ENCODE measurements around the gene PAWR. TPM values are rescaled to one million over a fixed set of nuclear protein-coding genes. Genes with fewer than 3 reads are reported as not detected.

The PAWR gene
- total RNA-seq, 4 donors from 2014 or later: 86.7 to 174 (median 95.8) TPM

DNA sequence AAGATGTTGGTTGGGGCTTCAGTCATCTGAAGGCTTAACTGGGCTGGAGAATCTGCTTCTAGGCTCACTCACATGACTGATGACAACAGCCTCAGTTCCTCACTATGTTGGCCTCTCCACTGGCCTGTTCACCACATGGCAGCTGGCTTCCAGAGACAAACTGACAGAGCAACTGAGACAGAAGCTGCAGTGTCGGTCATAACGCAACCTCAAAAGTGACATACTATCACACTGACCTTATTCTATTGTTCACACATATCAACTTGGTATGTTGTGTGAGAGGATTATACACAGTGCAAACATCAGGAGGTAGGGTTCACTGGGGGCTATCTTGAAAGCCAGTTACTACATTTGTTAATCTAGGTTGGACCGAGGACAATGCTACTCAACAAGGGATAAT, 92.9 kb downstream of the PAWR start:
- H3K4me1 ChIP-seq: no peaks in the 10 kb centered on the region
- no peak overlapping the region for H3K4me3 ChIP-seq
- H3K27ac ChIP-seq: no peak overlapping the region
- no peaks in the 10 kb centered on the region for H3K27me3 ChIP-seq
- DNase-seq: no peak
- no peak for TF ChIP-seq POLR2A (IDR thresholded peaks at IDR 0.05)
- TF ChIP-seq, protein P1, sequence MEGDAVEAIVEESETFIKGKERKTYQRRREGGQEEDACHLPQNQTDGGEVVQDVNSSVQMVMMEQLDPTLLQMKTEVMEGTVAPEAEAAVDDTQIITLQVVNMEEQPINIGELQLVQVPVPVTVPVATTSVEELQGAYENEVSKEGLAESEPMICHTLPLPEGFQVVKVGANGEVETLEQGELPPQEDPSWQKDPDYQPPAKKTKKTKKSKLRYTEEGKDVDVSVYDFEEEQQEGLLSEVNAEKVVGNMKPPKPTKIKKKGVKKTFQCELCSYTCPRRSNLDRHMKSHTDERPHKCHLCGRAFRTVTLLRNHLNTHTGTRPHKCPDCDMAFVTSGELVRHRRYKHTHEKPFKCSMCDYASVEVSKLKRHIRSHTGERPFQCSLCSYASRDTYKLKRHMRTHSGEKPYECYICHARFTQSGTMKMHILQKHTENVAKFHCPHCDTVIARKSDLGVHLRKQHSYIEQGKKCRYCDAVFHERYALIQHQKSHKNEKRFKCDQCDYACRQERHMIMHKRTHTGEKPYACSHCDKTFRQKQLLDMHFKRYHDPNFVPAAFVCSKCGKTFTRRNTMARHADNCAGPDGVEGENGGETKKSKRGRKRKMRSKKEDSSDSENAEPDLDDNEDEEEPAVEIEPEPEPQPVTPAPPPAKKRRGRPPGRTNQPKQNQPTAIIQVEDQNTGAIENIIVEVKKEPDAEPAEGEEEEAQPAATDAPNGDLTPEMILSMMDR (IDR thresholded peaks at IDR 0.05): no peak
- H3K9me3 ChIP-seq: no peaks in the 10 kb centered on the region
- no peaks in the 10 kb centered on the region for H3K36me3 ChIP-seq

DNA sequence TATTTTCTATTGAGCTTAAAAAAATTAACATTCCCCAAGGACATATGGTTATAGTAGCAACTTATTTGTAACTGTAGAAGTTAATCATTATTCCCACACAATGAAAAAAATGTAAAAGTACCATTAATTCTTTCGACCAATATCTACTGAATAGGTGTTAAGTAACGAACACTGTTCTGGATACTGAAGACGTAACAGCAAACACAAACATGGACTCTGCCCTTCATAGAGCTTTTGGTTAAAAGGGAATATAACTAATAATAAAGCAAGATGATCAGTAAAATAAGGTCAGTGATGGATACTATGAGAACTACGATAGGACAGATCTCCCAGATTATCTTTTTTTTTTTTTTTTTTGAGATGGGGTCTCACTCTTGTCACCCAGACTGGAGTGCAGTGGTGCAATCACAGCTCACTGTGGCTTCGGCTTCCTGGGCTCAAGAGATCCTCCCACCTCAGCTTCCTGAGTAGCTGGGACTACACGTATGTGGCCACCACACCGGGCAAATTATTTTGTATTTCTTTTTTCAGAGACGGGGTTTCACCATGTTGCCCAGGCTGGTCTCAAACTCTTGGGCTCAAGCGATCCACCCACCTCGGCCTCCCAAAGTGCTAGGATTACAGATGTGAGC, 93.9 kb downstream of the PAWR start:
- Histone ChIP-seq H3K27ac (no peak overlapping the region), H3K4me3 (no peak overlapping the region), H3K9me3 (no peaks in the 10 kb centered on the region), H3K27me3 (no peaks in the 10 kb centered on the region), H3K4me1 (no peaks in the 10 kb centered on the region), H3K36me3 (peaks cover 0 to 3% (median 0%) of the 10 kb centered on the region in 3 donors)
- DNase-seq: no peak
- no peak for TF ChIP-seq POLR2A (IDR thresholded peaks at IDR 0.05)
- TF ChIP-seq, protein P1 (IDR thresholded peaks at IDR 0.05): no peak

GRCh38 chr12:79595273-79595672, 95.5 kb downstream of the PAWR start:
- no peaks in the 10 kb centered on the region for H3K9me3 ChIP-seq
- peaks cover 0 to 3% (median 0%) of the 10 kb centered on the region in 3 donors for H3K36me3 ChIP-seq
- no peaks in the 10 kb centered on the region for H3K27me3 ChIP-seq
- no peaks in the 10 kb centered on the region for H3K4me1 ChIP-seq
- no peak overlapping the region for H3K27ac ChIP-seq
- TF ChIP-seq, protein P1 (IDR thresholded peaks at IDR 0.05): no peak
- TF ChIP-seq POLR2A (IDR thresholded peaks at IDR 0.05): no peak
- no peak overlapping the region for H3K4me3 ChIP-seq
- DNase-seq: no peak

GRCh38 chr12:79592865-79593264, 97.9 kb downstream of the PAWR start:
- DNase-seq: no peak
- Histone ChIP-seq H3K27me3 (no peaks in the 10 kb centered on the region), H3K4me3 (no peak overlapping the region), H3K36me3 (peaks cover 0 to 3% (median 0%) of the 10 kb centered on the region in 3 donors), H3K27ac (no peak overlapping the region), H3K9me3 (no peaks in the 10 kb centered on the region), H3K4me1 (no peaks in the 10 kb centered on the region)
- no peak for TF ChIP-seq POLR2A (IDR thresholded peaks at IDR 0.05)
- TF ChIP-seq, protein P1 (IDR thresholded peaks at IDR 0.05): no peak

DNA sequence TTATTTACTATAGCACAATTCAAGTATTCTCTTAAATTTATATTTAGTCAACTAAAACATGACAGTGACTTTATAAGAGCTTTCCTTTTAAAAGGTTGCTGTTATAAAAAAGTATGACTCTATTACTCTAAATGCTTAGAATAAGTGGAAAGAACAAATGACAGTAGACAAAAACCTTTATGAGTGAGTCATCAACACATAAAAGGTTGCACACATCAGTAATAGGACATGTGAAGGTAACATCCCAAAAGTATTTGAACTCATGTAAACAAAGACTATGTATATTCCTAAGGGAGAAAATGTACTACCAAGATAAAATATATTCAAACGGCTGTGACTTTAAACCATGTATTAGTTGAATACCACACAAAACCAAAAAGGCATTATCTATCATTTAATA, 98.8 kb downstream of the PAWR start:
- H3K27ac ChIP-seq: no peak overlapping the region
- TF ChIP-seq, protein P1 (IDR thresholded peaks at IDR 0.05): no peak
- no peak for TF ChIP-seq POLR2A (IDR thresholded peaks at IDR 0.05)
- no peaks in the 10 kb centered on the region for H3K4me1 ChIP-seq
- H3K9me3 ChIP-seq: no peaks in the 10 kb centered on the region
- peaks cover 0 to 3% (median 0%) of the 10 kb centered on the region in 3 donors for H3K36me3 ChIP-seq
- no peak for DNase-seq
- no peaks in the 10 kb centered on the region for H3K27me3 ChIP-seq
- no peak overlapping the region for H3K4me3 ChIP-seq

Data from Peyer's patch (tissue), 4 donors.